Thyroid gland (tissue), 4 donors: ENCODE data around the gene CDADC1. TPM values are rescaled to one million over a fixed set of nuclear protein-coding genes. Genes with fewer than 3 reads are reported as not detected.

Source experiments
- DNase-seq, 2 donors: peaks; one replicate each; pipeline ENCODE4 v3.0.0-alpha.2; 2019
- H3K27ac ChIP-seq, 3 donors: fragments of 200-600 bp; sonication (generic); 1 replicate in 2 of 3; 2 replicates in 1 of 3; pipeline ENCODE4 v1.5.1; 2016 to 2019; ENCODE audit warnings: mild to moderate bottlenecking in 1 of 3, moderate library complexity in 1 of 3
- H3K27me3 ChIP-seq: fragments of 200-600 bp; sonication (generic); one replicate; pipeline ENCODE4 v1.5.1; 2019
- H3K36me3 ChIP-seq, 2 donors: fragments of 200-600 bp; sonication (generic); one replicate each; pipeline ENCODE4 v1.5.1; 2016 to 2019
- H3K4me1 ChIP-seq, 2 donors: fragments of 200-600 bp; sonication (generic); one replicate each; pipeline ENCODE4 v1.5.1; 2017 to 2019
- H3K4me3 ChIP-seq, 3 donors: fragments of 200-600 bp; sonication (generic); replicated peaks in 1 of 3; 1 replicate in 2 of 3; 2 replicates in 1 of 3; pipeline ENCODE4 v1.5.1; 2016; ENCODE audit warnings: mild to moderate bottlenecking in 1 of 3
- H3K9me3 ChIP-seq: fragments of 200-600 bp; sonication (generic); one replicate; pipeline ENCODE4 v1.5.1; 2017
- POLR2A ChIP-seq, 2 donors: fragments of 450-650 bp; IDR thresholded peaks; one replicate each; pipeline ENCODE4 v1.6.1; 2017; ENCODE audit warnings: antibody characterized with exemption in 2 of 2, mild to moderate bottlenecking in 2 of 2, moderate library complexity in 1 of 2
- WGBS, 2 donors: methylation state at CpG; one replicate each; pipeline ENCODE4 v1.1.5; 2017; 5-methylcytosine and 5-hydroxymethylcytosine counted together
- intact Hi-C: fragments of 100-400 bp; cut with DNase I; formaldehyde crosslinking; loops from one replicate; pipeline ENCODE4 v1.15.1; 2023
- total RNA-seq, 4 donors: library from RNA; depleted of rRNA; stranded (reverse); fragments of >200 nt; gene quantifications; one replicate each; pipeline ENCODE4 v1.2.3, GENCODE V29; 2016
- TF ChIP-seq, protein P1 (sequence below), 6 experiments: fragments of 200-600 bp in 3 of 6; fragments of 450-650 bp in 3 of 6; sonication (generic) in 3 of 6; IDR thresholded peaks; one replicate each; pipeline ENCODE4 v1.5.1; 2016 to 2019; ENCODE audit warnings: antibody characterized with exemption in 6 of 6, mild to moderate bottlenecking in 2 of 6, inconsistent platforms in 1 of 6, moderate library complexity in 1 of 6

CDADC1 gene
- total RNA-seq, 4 donors from 2014 or later = 14.0 to 75.9 (median 18.7) TPM

DNA sequence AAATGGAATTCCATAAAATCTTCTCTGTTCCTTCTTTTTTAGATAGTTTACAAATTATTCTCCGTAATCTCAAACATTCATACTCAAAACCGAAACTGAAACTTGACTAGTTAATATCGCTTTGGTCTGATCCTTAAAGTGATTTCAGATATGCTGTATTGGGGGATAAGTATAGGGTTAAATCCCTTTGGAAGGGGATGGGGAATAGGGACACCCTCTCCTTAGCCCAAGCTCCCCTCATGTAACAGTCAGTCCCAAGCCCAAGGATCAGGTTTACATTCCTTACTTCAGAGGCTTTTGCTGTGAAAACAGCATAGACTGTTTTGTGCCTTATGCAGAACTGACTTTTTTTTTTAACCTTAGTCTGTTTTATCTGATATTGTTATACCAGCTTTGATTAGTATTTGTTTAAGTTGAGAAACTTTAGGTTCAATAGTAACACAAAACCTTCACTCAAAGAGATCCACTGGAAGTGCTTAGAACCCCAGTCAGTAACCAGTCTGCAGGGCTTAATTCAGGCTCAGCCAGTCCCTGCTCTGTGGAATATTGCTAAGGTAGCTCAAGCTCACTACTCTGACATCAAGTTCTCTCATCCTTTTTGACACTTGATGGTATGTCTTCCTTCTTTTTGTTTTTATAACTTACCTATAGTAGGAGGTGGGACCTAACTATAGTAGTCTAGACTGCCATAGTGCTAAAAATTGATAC is 10.5 kb downstream of the CDADC1 start:
- Histone ChIP-seq H3K4me3 (no peak overlapping the region), H3K36me3 (peaks cover 32 to 35% of the 10 kb centered on the region in 2 donors), H3K27me3 (no peaks in the 10 kb centered on the region), H3K27ac (peak overlapping the region in 2 of 3 donors; percentile 15 to 32), H3K4me1 (peaks cover 0 to 2% of the 10 kb centered on the region in 2 donors), H3K9me3 (no peaks in the 10 kb centered on the region)
- 75 to 81% methylated on average over 3 of the region's 3 CpGs for WGBS, 2 donors
- no peak for DNase-seq
- TF ChIP-seq POLR2A (IDR thresholded peaks at IDR 0.05) = no peak
- TF ChIP-seq, protein P1, sequence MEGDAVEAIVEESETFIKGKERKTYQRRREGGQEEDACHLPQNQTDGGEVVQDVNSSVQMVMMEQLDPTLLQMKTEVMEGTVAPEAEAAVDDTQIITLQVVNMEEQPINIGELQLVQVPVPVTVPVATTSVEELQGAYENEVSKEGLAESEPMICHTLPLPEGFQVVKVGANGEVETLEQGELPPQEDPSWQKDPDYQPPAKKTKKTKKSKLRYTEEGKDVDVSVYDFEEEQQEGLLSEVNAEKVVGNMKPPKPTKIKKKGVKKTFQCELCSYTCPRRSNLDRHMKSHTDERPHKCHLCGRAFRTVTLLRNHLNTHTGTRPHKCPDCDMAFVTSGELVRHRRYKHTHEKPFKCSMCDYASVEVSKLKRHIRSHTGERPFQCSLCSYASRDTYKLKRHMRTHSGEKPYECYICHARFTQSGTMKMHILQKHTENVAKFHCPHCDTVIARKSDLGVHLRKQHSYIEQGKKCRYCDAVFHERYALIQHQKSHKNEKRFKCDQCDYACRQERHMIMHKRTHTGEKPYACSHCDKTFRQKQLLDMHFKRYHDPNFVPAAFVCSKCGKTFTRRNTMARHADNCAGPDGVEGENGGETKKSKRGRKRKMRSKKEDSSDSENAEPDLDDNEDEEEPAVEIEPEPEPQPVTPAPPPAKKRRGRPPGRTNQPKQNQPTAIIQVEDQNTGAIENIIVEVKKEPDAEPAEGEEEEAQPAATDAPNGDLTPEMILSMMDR (IDR thresholded peaks at IDR 0.05) = no peak
- intact Hi-C loops = no loop called here

DNA sequence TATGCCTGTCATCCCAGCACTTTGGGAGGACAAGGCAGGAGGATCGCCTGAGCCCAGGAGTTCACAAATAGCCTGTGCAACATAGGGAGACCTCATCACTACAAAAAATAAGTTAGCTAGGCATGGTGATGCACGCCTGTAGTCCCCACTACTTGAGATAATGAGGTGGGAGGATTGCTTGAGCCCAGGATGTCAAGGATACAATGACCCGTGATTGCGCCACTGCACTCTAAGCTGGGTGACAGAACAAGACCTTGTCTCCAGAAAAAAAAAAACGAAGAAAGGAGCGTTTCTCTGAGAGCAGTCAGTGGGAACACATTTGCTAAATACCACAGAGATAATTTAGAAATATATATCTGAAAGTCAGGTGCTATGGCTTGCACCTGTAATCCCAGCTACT is 11.9 kb downstream of the CDADC1 start:
- 94% methylated on average over 6 of the region's 6 CpGs for WGBS, 2 donors
- no peak overlapping the region for H3K4me3 ChIP-seq
- H3K27ac ChIP-seq = no peak overlapping the region
- DNase-seq = no peak
- intact Hi-C loops = no loop called here
- H3K9me3 ChIP-seq = no peaks in the 10 kb centered on the region
- TF ChIP-seq, protein P1 (IDR thresholded peaks at IDR 0.05) = no peak
- TF ChIP-seq POLR2A (IDR thresholded peaks at IDR 0.05) = no peak
- peaks cover 28 to 35% of the 10 kb centered on the region in 2 donors for H3K36me3 ChIP-seq
- no peaks in the 10 kb centered on the region for H3K4me1 ChIP-seq
- no peaks in the 10 kb centered on the region for H3K27me3 ChIP-seq

DNA sequence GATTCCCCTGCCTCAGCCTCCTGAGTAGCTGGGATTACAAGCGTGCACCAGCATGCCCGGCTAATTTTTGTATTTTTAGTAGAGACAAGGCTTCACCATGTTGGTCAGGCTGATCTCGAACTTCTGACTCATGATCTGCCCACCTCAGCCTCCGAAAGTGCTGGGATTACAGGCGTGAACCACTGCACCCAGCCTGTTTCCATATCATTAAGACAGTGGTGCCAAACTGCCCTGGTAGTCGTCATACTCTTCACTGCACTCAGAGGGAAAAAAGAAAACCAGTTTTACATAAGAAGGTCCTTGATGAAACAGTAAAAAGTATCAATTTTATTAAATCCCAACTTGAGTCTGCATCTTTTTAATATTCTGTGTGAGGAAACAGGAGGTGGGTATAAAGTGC is 14.9 kb downstream of the CDADC1 start:
- H3K36me3 ChIP-seq = peaks cover 29 to 30% of the 10 kb centered on the region in 2 donors

DNA sequence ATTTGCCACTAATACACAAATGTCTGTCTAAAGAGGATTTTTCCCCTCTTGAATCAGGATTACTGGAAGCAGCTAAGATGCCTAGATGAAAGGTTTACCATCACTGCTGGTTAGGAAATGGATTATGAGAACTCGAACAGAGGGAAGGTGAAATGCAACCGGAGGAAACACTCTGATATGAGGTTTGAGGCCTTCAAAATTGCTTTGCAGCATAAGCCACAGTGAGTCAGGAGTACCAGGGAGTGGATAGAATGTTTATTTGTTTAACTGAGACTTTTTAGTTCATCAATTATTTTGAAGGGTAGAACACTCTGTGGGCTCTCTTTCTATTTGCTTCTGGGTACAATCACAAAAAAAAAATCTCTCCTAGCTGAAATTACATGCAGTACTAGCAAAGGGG is 18.1 kb downstream of the CDADC1 start:
- H3K27me3 ChIP-seq = no peaks in the 10 kb centered on the region
- peaks cover 16 to 22% of the 10 kb centered on the region in 2 donors for H3K36me3 ChIP-seq
- TF ChIP-seq POLR2A (IDR thresholded peaks at IDR 0.05) = no peak
- TF ChIP-seq, protein P1 (IDR thresholded peaks at IDR 0.05) = no peak
- intact Hi-C loops = no loop called here
- H3K27ac ChIP-seq = no peak overlapping the region
- no peak for DNase-seq
- H3K9me3 ChIP-seq = no peaks in the 10 kb centered on the region
- no peak overlapping the region for H3K4me3 ChIP-seq
- H3K4me1 ChIP-seq = peaks cover 0 to 1% of the 10 kb centered on the region in 2 donors
- WGBS, 2 donors = 77 to 78% methylated on average over 2 of the region's 2 CpGs

More for the DNA sequence above, 14.9 kb downstream of the CDADC1 start:
- WGBS, 2 donors = 92 to 95% methylated on average over 6 of the region's 6 CpGs
- Histone ChIP-seq H3K4me3 (no peak overlapping the region), H3K27ac (no peak overlapping the region), H3K9me3 (no peaks in the 10 kb centered on the region), H3K27me3 (no peaks in the 10 kb centered on the region), H3K4me1 (no peaks in the 10 kb centered on the region)
- intact Hi-C loops = no loop called here
- no peak for DNase-seq
- no peak for TF ChIP-seq POLR2A (IDR thresholded peaks at IDR 0.05)
- TF ChIP-seq, protein P1 (IDR thresholded peaks at IDR 0.05) = no peak

DNA sequence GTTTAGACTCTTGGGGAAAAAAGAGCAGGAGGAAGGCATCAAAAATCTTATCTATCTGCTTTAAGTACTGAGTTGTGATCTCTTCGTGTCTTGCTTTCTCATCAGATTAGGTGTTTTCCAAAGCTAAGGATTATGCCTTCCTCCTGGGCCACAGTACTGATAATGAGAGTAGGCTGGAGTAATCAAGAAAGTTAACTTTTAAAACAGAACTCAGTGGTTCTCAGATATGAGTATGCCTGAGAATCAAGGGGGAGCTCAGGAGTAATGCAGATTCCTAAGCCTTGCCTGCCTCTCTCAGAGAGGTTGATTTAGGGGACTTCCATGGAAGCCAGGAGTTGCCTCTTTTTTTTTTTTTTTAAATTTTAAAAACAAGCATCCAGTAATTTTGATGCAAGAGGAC is 23.5 kb downstream of the CDADC1 start:
- intact Hi-C loops = no loop called here
- Histone ChIP-seq H3K4me3 (no peak overlapping the region), H3K4me1 (peaks cover 12 to 21% of the 10 kb centered on the region in 2 donors), H3K36me3 (peaks cover 7 to 8% of the 10 kb centered on the region in 2 donors), H3K27me3 (no peaks in the 10 kb centered on the region), H3K9me3 (no peaks in the 10 kb centered on the region), H3K27ac (peak overlapping the region; percentile 44 to 77 (median 72))
- DNase-seq = peak in 1 of 2 donors; percentile 35
- 43 to 93% methylated on average over 1 of the region's 1 CpG for WGBS, 2 donors
- TF ChIP-seq POLR2A (IDR thresholded peaks at IDR 0.05) = no peak
- TF ChIP-seq, protein P1 (IDR thresholded peaks at IDR 0.05) = no peak
